ENCODE data around the gene SPECC1L.

DNA sequence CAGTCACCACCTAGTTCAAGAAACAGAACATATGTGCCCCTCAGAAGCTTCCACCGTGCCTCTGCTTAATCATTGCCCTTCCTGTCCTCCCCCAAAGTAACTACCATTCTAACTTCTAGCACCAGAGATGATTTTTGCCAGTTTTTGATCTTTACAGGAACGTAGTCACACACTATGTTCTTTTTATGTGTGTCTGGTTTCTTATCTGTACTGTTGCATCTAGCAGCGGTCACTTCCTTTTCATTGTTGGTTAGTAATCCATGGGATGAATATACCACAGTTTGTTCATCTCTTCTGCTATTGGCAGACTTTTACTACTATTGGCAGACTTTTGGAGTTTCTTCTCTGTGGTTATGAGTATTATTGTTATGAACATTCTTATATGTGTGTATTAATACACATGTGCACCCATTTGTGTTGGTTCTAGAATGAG, 34.6 kb downstream of the SPECC1L start:
- TF ChIP-seq, protein P1, sequence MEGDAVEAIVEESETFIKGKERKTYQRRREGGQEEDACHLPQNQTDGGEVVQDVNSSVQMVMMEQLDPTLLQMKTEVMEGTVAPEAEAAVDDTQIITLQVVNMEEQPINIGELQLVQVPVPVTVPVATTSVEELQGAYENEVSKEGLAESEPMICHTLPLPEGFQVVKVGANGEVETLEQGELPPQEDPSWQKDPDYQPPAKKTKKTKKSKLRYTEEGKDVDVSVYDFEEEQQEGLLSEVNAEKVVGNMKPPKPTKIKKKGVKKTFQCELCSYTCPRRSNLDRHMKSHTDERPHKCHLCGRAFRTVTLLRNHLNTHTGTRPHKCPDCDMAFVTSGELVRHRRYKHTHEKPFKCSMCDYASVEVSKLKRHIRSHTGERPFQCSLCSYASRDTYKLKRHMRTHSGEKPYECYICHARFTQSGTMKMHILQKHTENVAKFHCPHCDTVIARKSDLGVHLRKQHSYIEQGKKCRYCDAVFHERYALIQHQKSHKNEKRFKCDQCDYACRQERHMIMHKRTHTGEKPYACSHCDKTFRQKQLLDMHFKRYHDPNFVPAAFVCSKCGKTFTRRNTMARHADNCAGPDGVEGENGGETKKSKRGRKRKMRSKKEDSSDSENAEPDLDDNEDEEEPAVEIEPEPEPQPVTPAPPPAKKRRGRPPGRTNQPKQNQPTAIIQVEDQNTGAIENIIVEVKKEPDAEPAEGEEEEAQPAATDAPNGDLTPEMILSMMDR (IDR thresholded peaks at IDR 0.05), result no peak
- no peak for TF ChIP-seq POLR2A (IDR thresholded peaks at IDR 0.05)
